ENCODE measurements around the gene CCDC40. TPM values are rescaled to one million over a fixed set of nuclear protein-coding genes. Genes with fewer than 3 reads are reported as not detected.
A peak's percentile ranks its signal among the peaks of the same experiment; 100 is the strongest.

Gene CCDC40
- total RNA-seq, 1 donor = 8.3 TPM

DNA sequence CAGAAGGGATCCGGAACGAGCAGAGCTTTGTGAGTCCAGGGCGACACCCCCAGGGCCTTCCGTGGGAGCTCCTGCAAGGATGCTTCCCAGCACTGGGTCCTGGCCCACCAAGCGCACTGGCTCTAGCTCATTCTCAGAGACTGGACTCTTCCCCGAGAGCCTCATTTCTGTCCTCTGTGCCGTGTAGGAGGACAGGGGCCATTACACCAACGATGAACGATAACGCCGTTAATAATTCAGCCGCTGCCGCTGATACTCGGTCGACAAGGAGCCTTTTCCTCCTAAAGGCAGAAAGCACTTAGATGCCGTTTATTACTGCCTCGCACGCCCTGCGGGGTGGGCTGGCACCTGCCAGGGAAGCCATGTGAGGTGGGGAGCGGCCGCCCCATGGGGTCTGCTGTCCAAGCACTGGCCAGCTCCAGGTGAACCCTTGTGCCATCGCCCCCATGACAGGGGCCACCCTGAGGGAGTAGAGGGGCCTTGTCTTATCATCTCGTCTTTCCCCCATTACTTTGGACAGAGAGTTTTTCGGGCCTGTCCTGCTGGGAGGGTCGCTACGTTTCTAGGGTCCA is 34.3 kb upstream of the CCDC40 start:
- H3K79me2 ChIP-seq (ENCODE audit: insufficient read depth, low read length) = no peaks in the 10 kb centered on the region
- H3K36me3 ChIP-seq (ENCODE audit: insufficient read depth, low read length) = no peaks in the 10 kb centered on the region
- no peak overlapping the region for H3K4me2 ChIP-seq (ENCODE audit: insufficient read depth, low read length)
- peak; percentile 37 for DNase-seq (ENCODE audit: insufficient read length, low spot score, missing footprints)
- H2AFZ ChIP-seq (ENCODE audit: low read length) = no peak overlapping the region
- H3K27me3 ChIP-seq (ENCODE audit: insufficient read depth, low read length) = no peaks in the 10 kb centered on the region
- H3K9me3 ChIP-seq (ENCODE audit: low read depth, low read length) = no peaks in the 10 kb centered on the region
- no peaks in the 10 kb centered on the region for H3K4me1 ChIP-seq (ENCODE audit: insufficient read depth, low read length)
- H4K20me1 ChIP-seq (ENCODE audit: insufficient read depth, low read length) = peaks cover 30% of the 10 kb centered on the region
- TF ChIP-seq, protein P1, sequence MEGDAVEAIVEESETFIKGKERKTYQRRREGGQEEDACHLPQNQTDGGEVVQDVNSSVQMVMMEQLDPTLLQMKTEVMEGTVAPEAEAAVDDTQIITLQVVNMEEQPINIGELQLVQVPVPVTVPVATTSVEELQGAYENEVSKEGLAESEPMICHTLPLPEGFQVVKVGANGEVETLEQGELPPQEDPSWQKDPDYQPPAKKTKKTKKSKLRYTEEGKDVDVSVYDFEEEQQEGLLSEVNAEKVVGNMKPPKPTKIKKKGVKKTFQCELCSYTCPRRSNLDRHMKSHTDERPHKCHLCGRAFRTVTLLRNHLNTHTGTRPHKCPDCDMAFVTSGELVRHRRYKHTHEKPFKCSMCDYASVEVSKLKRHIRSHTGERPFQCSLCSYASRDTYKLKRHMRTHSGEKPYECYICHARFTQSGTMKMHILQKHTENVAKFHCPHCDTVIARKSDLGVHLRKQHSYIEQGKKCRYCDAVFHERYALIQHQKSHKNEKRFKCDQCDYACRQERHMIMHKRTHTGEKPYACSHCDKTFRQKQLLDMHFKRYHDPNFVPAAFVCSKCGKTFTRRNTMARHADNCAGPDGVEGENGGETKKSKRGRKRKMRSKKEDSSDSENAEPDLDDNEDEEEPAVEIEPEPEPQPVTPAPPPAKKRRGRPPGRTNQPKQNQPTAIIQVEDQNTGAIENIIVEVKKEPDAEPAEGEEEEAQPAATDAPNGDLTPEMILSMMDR (IDR thresholded peaks at IDR 0.05; ENCODE audit: extremely low read depth, low read depth, low read length) = no peak
- no peak overlapping the region for H3K27ac ChIP-seq (ENCODE audit: low read depth, low read length)
- H3K4me3 ChIP-seq (ENCODE audit: insufficient read depth, low read length) = no peak overlapping the region

DNA sequence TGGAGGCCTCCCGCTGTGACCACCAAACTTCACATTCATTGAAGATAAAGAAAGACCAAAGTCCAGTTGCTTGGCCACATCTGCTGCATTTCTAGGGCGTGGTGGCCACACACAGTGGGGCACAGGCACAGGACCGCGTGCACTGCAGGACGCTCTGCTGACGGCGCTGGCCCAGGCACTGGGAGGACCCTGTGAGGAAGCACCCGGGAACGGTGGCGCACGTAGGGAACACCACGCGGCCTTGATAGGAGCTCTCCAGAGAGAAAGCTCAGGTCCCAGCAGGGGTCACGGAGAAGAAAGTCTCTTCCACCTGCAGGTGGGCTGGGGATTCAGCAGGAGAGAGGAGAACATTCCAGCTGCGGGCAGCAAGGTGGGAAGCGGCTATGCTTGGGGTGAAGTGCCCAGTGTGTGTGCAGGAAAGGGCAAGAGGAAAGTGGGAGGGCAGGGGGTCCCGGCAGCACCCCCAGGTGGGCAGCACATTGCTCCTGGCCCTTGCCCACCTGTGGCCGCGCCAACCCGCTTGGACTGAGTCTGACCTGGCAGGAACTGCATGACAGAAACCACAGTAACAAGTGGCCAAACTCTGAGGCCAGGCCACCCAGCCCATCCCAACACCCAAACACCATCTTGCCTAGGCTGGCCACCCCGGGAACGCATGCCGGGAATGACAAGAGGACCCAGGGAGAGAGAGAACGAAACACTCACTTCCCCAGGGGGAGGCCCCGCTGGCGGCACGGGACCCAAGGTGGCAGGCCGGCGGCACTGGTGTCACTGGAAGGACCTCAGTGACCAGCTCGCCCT is 33.6 kb upstream of the CCDC40 start:
- Histone ChIP-seq H3K27me3 (ENCODE audit: insufficient read depth, low read length) (no peaks in the 10 kb centered on the region), H2AFZ (ENCODE audit: low read length) (no peak overlapping the region), H3K79me2 (ENCODE audit: insufficient read depth, low read length) (no peaks in the 10 kb centered on the region), H3K9me3 (ENCODE audit: low read depth, low read length) (no peaks in the 10 kb centered on the region), H3K4me1 (ENCODE audit: insufficient read depth, low read length) (no peaks in the 10 kb centered on the region), H4K20me1 (ENCODE audit: insufficient read depth, low read length) (peaks cover 36% of the 10 kb centered on the region), H3K36me3 (ENCODE audit: insufficient read depth, low read length) (no peaks in the 10 kb centered on the region), H3K4me3 (ENCODE audit: insufficient read depth, low read length) (no peak overlapping the region), H3K27ac (ENCODE audit: low read depth, low read length) (no peak overlapping the region), H3K4me2 (ENCODE audit: insufficient read depth, low read length) (no peak overlapping the region)
- TF ChIP-seq, protein P1 (IDR thresholded peaks at IDR 0.05; ENCODE audit: extremely low read depth, low read depth, low read length) = no peak
- peak; percentile 67 for DNase-seq (ENCODE audit: insufficient read length, low spot score, missing footprints)

DNA sequence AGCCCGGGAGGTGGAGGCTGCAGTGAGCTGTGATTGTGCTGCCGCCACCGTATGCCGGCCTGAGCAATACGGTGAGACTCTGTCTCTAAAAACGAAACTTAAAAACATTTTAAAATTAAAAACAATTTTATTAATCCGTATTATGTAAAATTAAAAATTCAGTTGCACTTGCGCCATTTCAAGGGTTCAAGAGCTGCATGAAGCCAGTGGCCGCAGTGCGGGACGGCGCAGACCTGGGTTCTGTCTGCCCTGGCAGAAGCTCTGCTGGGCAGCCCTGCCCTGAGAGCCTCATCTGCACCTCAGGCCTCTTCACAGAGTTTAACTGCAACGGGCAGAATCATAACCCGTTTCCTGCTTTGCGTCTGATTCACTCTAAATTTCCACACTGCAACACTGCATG is 32.5 kb upstream of the CCDC40 start:
- Histone ChIP-seq H3K4me2 (ENCODE audit: insufficient read depth, low read length) (no peak overlapping the region), H3K27me3 (ENCODE audit: insufficient read depth, low read length) (no peaks in the 10 kb centered on the region), H3K4me1 (ENCODE audit: insufficient read depth, low read length) (peaks cover 4% of the 10 kb centered on the region), H3K9me3 (ENCODE audit: low read depth, low read length) (no peaks in the 10 kb centered on the region), H2AFZ (ENCODE audit: low read length) (no peak overlapping the region), H3K79me2 (ENCODE audit: insufficient read depth, low read length) (no peaks in the 10 kb centered on the region), H3K27ac (ENCODE audit: low read depth, low read length) (no peak overlapping the region), H3K36me3 (ENCODE audit: insufficient read depth, low read length) (no peaks in the 10 kb centered on the region), H3K4me3 (ENCODE audit: insufficient read depth, low read length) (no peak overlapping the region), H4K20me1 (ENCODE audit: insufficient read depth, low read length) (peaks cover 45% of the 10 kb centered on the region)
- TF ChIP-seq, protein P1 (IDR thresholded peaks at IDR 0.05; ENCODE audit: extremely low read depth, low read depth, low read length) = no peak
- DNase-seq (ENCODE audit: insufficient read length, low spot score, missing footprints) = no peak
